ENCODE results near the gene SETD6.

SETD6 gene

GRCh38 chr16:58493756-58494431 lies 21.4 kb upstream of the SETD6 start:
- DNase-seq (ENCODE audit: low read depth), result no peak

GRCh38 chr16:58494981-58495520 lies 20.3 kb upstream of the SETD6 start:
- no peak for DNase-seq (ENCODE audit: low read depth)

GRCh38 chr16:58495521-58496331 lies 19.6 kb upstream of the SETD6 start:
- no peak for DNase-seq (ENCODE audit: low read depth)

GRCh38 chr16:58497468-58497867 lies 17.8 kb upstream of the SETD6 start:
- no peak for DNase-seq (ENCODE audit: low read depth)

GRCh38 chr16:58497935-58498334 lies 17.4 kb upstream of the SETD6 start:
- no peak for DNase-seq (ENCODE audit: low read depth)

GRCh38 chr16:58498341-58499091 lies 16.8 kb upstream of the SETD6 start:
- DNase-seq (ENCODE audit: low read depth), result no peak

GRCh38 chr16:58499092-58499511 lies 16.2 kb upstream of the SETD6 start:
- DNase-seq (ENCODE audit: low read depth), result no peak

- DNase-seq (ENCODE audit: low read depth), result no peak
Measured at GRCh38 chr16:58499615-58500351, 15.5 kb upstream of the SETD6 start, which contains the start of gene NDRG4. Gene NDRG4, plus strand, starts transcription at chr16:58500143. Its CDS starts 106 bp downstream, at chr16:58500249.

- no peak for DNase-seq (ENCODE audit: low read depth)
Measured at GRCh38 chr16:58500430-58501241, 14.7 kb upstream of the SETD6 start.

GRCh38 chr16:58501242-58502131 lies 13.8 kb upstream of the SETD6 start:
- peak; percentile 30 for DNase-seq (ENCODE audit: low read depth)

- DNase-seq (ENCODE audit: low read depth), result no peak
Measured at GRCh38 chr16:58502217-58502921, 12.9 kb upstream of the SETD6 start.

GRCh38 chr16:58503166-58503862 lies 12.0 kb upstream of the SETD6 start:
- no peak for DNase-seq (ENCODE audit: low read depth)

- no peak for DNase-seq (ENCODE audit: low read depth)
Measured at GRCh38 chr16:58503863-58504688, 11.2 kb upstream of the SETD6 start.

GRCh38 chr16:58506241-58507194 lies 8.8 kb upstream of the SETD6 start:
- DNase-seq (ENCODE audit: low read depth), result no peak

- DNase-seq (ENCODE audit: low read depth), result no peak
Measured at GRCh38 chr16:58507195-58507962, 7.9 kb upstream of the SETD6 start.

Measured in activated T-cell treated with anti-CD3 and anti-CD28 coated beads for 1 hour (primary cell).